HCT116 (cell line): ENCODE data around the gene CREBBP.

Source experiments
- CEBPB ChIP-seq: IDR thresholded peaks from 2 replicates; pipeline ENCODE4 v1.6.1; 2012; ENCODE audit warnings: low read depth
- CTCF ChIP-seq, 3 experiments: fragments of 200-600 bp in 1 of 3; sonication (generic) in 1 of 3; IDR thresholded peaks in 2 of 3; conservative IDR thresholded peaks in 1 of 3; 2 replicates each; pipeline ENCODE4 v1.5.1; 2012 to 2017; ENCODE audit warnings: low read depth in 2 of 3, low read length in 2 of 3, antibody characterized with exemption in 1 of 3, borderline replicate concordance in 1 of 3, control low read depth in 1 of 3, mild to moderate bottlenecking in 1 of 3, mixed read lengths in 1 of 3, mixed run types in 1 of 3, moderate library complexity in 1 of 3; ENCODE audit not compliant: insufficient read depth in 1 of 3
- EZH2 ChIP-seq: fragments of 200-600 bp; sonication (generic); IDR thresholded peaks from 2 replicates; pipeline ENCODE4 v1.6.1; 2017; ENCODE audit warnings: antibody characterized with exemption, mixed run types
- EZH2phosphoT487 ChIP-seq: fragments of 200-600 bp; IDR thresholded peaks from 2 replicates; pipeline ENCODE4 v1.6.1; 2018; ENCODE audit warnings: antibody characterized with exemption, borderline replicate concordance
- JUND ChIP-seq: IDR thresholded peaks from 2 replicates; pipeline ENCODE4 v1.6.1; 2012
- MAX ChIP-seq: IDR thresholded peaks from 2 replicates; pipeline ENCODE4 v1.6.1; 2012
- POLR2A ChIP-seq: IDR thresholded peaks from 2 replicates; pipeline ENCODE4 v1.7.0; 2011; ENCODE audit warnings: borderline replicate concordance; ENCODE audit not compliant: insufficient read depth, insufficient read length; ENCODE audit errors: extremely low read depth
- POLR2AphosphoS5 ChIP-seq: IDR thresholded peaks from 2 replicates; pipeline ENCODE4 v1.6.1; 2011; ENCODE audit warnings: mild to moderate bottlenecking, low read depth, low read length, moderate library complexity
- RAD21 ChIP-seq: IDR thresholded peaks from 2 replicates; pipeline ENCODE4 v1.6.1; 2012; ENCODE audit warnings: low read depth, mild to moderate bottlenecking
- TCF7L2 ChIP-seq: IDR thresholded peaks from 2 replicates; pipeline ENCODE4 v1.7.0; 2011; ENCODE audit warnings: borderline replicate concordance, inconsistent platforms; ENCODE audit not compliant: insufficient read depth, insufficient read length; ENCODE audit errors: extremely low read depth
- YY1 ChIP-seq: IDR thresholded peaks from 2 replicates; pipeline ENCODE4 v1.6.1; 2011; ENCODE audit warnings: low read length, low read depth, moderate library complexity, mild to moderate bottlenecking; ENCODE audit not compliant: insufficient replicate concordance; ENCODE audit errors: extremely low read depth
- ZBTB33 ChIP-seq: IDR thresholded peaks from 2 replicates; pipeline ENCODE4 v1.6.1; 2011; ENCODE audit warnings: mild to moderate bottlenecking, low read length, moderate library complexity; ENCODE audit not compliant: insufficient replicate concordance; ENCODE audit errors: extremely low read depth
- ZNF274 ChIP-seq: fragments of 200-500 bp; sonication (Bioruptor generic); IDR thresholded peaks from 2 replicates; pipeline ENCODE4 v1.6.1; 2014; ENCODE audit warnings: mild to moderate bottlenecking, low read depth, low read length, inconsistent platforms

GRCh38 chr16:3810818-3811217, 69.7 kb downstream of the CREBBP start:
- no peak for TF ChIP-seq MAX
- no peak for TF ChIP-seq ZNF274
- no peak for TF ChIP-seq RAD21
- TF ChIP-seq CTCF (IDR thresholded peaks at IDR 0.05 in 2 of 3, conservative IDR thresholded peaks at IDR 0.05 in 1 of 3; ENCODE audit: borderline replicate concordance in 1 of 3, insufficient read depth in 1 of 3, low read depth in 2 of 3, low read length in 2 of 3), result no peak
- no peak for TF ChIP-seq EZH2
- TF ChIP-seq POLR2A, result no peak
- TF ChIP-seq POLR2AphosphoS5, result no peak
- TF ChIP-seq YY1, result no peak
- no peak for TF ChIP-seq TCF7L2
- no peak for TF ChIP-seq CEBPB
- no peak for TF ChIP-seq EZH2phosphoT487
- TF ChIP-seq ZBTB33, result no peak
- no peak for TF ChIP-seq JUND
